CD4-positive, alpha-beta T cell treated with Interferon alpha-2 for 1 hour (primary cell): ENCODE measurements around the gene MRAP.
"Not testable (repeated sequence)": the region's sequence is repeated elsewhere in the genome, so short reads cannot be mapped to it uniquely, and the experiment has no call there.

Experiments
- DNase-seq, 2 donors: peaks; one replicate each; pipeline ENCODE4 v3.0.0-alpha.2; 2020 to 2022

The MRAP gene

GRCh38 chr21:32300117-32300681 is 1.5 kb downstream of the MRAP start:
- no peak for DNase-seq

- DNase-seq, result no peak
Measured at GRCh38 chr21:32301596-32301995, 2.9 kb downstream of the MRAP start.

GRCh38 chr21:32302560-32302959 is 3.9 kb downstream of the MRAP start:
- DNase-seq, result no peak

- no peak for DNase-seq
Measured at GRCh38 chr21:32303385-32303784, 4.7 kb downstream of the MRAP start.

GRCh38 chr21:32304998-32305397 is 6.3 kb downstream of the MRAP start:
- DNase-seq, result no peak

GRCh38 chr21:32306021-32306780 is 7.5 kb downstream of the MRAP start:
- DNase-seq, result no peak

- DNase-seq, result no peak
Measured at GRCh38 chr21:32307706-32308105, 9.1 kb downstream of the MRAP start.

- DNase-seq, result no peak
Measured at GRCh38 chr21:32308696-32309095, 10.0 kb downstream of the MRAP start.

GRCh38 chr21:32309906-32310460 is 11.3 kb downstream of the MRAP start:
- no peak for DNase-seq

GRCh38 chr21:32310976-32311375 is 12.3 kb downstream of the MRAP start:
- not testable (repeated sequence) for DNase-seq

- no peak for DNase-seq
Measured at GRCh38 chr21:32311621-32312020, 13.0 kb downstream of the MRAP start.

- no peak for DNase-seq
Measured at GRCh38 chr21:32312326-32312725, 13.7 kb downstream of the MRAP start.

- no peak for DNase-seq
Measured at GRCh38 chr21:32312976-32313375, 14.3 kb downstream of the MRAP start.

GRCh38 chr21:32314806-32315205 is 16.2 kb downstream of the MRAP start:
- no peak for DNase-seq

- DNase-seq, result no peak
Measured at GRCh38 chr21:32315511-32316281, 17.0 kb downstream of the MRAP start.

GRCh38 chr21:32316361-32317215 is 17.9 kb downstream of the MRAP start:
- DNase-seq, result no peak

GRCh38 chr21:32317726-32318125 is 19.1 kb downstream of the MRAP start:
- DNase-seq, result no peak

- DNase-seq, result no peak
Measured at GRCh38 chr21:32319012-32319411, 20.4 kb downstream of the MRAP start.

GRCh38 chr21:32320059-32320458 is 21.4 kb downstream of the MRAP start:
- DNase-seq, result no peak

GRCh38 chr21:32320726-32321125 is 22.1 kb downstream of the MRAP start:
- DNase-seq, result no peak

GRCh38 chr21:32321480-32321879 is 22.8 kb downstream of the MRAP start:
- DNase-seq, result no peak

GRCh38 chr21:32322103-32322502 is 23.4 kb downstream of the MRAP start:
- DNase-seq, result no peak

- no peak for DNase-seq
Measured at GRCh38 chr21:32322676-32323075, 24.0 kb downstream of the MRAP start.
